Gastroesophageal sphincter (tissue), 3 donors: Measurements from ENCODE around the gene KCNIP4.

Experiments used
- POLR2A ChIP-seq, 2 donors: fragments of 450-650 bp; IDR thresholded peaks; one replicate each; pipeline ENCODE4 v1.6.1; 2017; ENCODE audit warnings: antibody characterized with exemption in 2 of 2, mild to moderate bottlenecking in 2 of 2, moderate library complexity in 1 of 2
- POLR2AphosphoS5 ChIP-seq: sonication (generic); formaldehyde crosslinking; IDR thresholded peaks from one replicate; pipeline ENCODE4 v1.6.1; 2017; ENCODE audit warnings: antibody characterized with exemption
- TF ChIP-seq, protein P1 (sequence below), 4 experiments: fragments of 200-600 bp in 2 of 4; fragments of 450-650 bp in 2 of 4; sonication (generic) in 1 of 4; IDR thresholded peaks; one replicate each; pipeline ENCODE4 v1.5.1; 2017 to 2019; ENCODE audit warnings: antibody characterized with exemption in 4 of 4, mild to moderate bottlenecking in 2 of 4, moderate library complexity in 2 of 4

DNA sequence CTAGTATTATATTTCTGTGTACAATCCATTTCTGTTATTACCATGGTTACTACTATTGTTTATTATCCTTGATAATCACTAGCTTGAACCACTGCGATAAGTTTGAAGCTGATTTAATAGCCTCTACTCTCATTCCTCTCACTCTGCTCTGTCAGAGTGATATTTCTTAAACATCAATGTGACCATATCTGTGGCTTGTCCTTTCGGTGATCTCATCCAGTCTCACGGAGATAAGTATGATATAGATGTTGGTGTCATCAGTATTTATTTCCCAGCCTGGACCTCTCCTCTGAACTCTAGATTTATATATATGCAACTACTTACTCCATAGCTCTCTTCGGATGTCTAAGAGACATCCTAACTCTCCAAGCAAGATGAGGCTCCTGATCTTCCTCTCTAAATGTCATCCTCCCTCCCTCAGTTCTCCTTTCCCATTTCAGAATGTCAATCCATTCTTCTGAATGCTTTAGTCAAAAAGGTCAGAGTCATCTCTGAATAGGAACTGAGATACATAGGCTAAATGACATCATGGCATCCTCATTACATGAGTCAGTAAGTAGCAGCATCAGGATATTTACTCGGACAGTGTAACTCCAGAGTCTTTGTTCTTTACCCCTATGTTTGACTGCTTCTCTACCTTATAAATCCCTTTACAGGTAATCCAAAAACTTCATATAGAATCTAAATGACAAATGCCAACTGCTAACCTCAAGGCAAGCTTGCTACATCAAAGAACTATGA, 1118.8 kb downstream of the KCNIP4 start:
- TF ChIP-seq, protein P1, sequence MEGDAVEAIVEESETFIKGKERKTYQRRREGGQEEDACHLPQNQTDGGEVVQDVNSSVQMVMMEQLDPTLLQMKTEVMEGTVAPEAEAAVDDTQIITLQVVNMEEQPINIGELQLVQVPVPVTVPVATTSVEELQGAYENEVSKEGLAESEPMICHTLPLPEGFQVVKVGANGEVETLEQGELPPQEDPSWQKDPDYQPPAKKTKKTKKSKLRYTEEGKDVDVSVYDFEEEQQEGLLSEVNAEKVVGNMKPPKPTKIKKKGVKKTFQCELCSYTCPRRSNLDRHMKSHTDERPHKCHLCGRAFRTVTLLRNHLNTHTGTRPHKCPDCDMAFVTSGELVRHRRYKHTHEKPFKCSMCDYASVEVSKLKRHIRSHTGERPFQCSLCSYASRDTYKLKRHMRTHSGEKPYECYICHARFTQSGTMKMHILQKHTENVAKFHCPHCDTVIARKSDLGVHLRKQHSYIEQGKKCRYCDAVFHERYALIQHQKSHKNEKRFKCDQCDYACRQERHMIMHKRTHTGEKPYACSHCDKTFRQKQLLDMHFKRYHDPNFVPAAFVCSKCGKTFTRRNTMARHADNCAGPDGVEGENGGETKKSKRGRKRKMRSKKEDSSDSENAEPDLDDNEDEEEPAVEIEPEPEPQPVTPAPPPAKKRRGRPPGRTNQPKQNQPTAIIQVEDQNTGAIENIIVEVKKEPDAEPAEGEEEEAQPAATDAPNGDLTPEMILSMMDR (IDR thresholded peaks at IDR 0.05) = no peak
- TF ChIP-seq POLR2A (IDR thresholded peaks at IDR 0.05) (no peak), POLR2AphosphoS5 (no peak)
